ENCODE data around the gene MAGI2.

MAGI2 gene

GRCh38 chr7:78563191-78563590 is 890.3 kb downstream of the MAGI2 start:
- TF ChIP-seq CTCF (IDR thresholded peaks at IDR 0.05; ENCODE audit: low read depth, low read length, missing control alignments): no peak
- no peak overlapping the region for H3K4me3 ChIP-seq (ENCODE audit: low read depth, low read length)
- in situ Hi-C loops (cut with HindIII; ENCODE audit: low sequenced_read_pairs): no loop called here
- DNase-seq (ENCODE audit: low read depth): no peak

- no peak for DNase-seq (ENCODE audit: low read depth)
- H3K4me3 ChIP-seq (ENCODE audit: low read depth, low read length): no peak overlapping the region
- no peak for TF ChIP-seq CTCF (IDR thresholded peaks at IDR 0.05; ENCODE audit: low read depth, low read length, missing control alignments)
- in situ Hi-C loops (cut with HindIII; ENCODE audit: low sequenced_read_pairs): no loop called here
These were observed 891.3 kb downstream of the MAGI2 start for GRCh38 chr7:78562191-78562590.

- H3K4me3 ChIP-seq (ENCODE audit: low read depth, low read length): no peak overlapping the region
- in situ Hi-C loops (cut with HindIII; ENCODE audit: low sequenced_read_pairs): no loop called here
- TF ChIP-seq CTCF (IDR thresholded peaks at IDR 0.05; ENCODE audit: low read depth, low read length, missing control alignments): no peak
- no peak for DNase-seq (ENCODE audit: low read depth)
These were observed 894.9 kb downstream of the MAGI2 start for GRCh38 chr7:78558566-78558965.

GRCh38 chr7:78543976-78544375 is 909.5 kb downstream of the MAGI2 start:
- no peak for DNase-seq (ENCODE audit: low read depth)
- TF ChIP-seq CTCF (IDR thresholded peaks at IDR 0.05; ENCODE audit: low read depth, low read length, missing control alignments): no peak
- in situ Hi-C loops (cut with HindIII; ENCODE audit: low sequenced_read_pairs): no loop called here
- no peak overlapping the region for H3K4me3 ChIP-seq (ENCODE audit: low read depth, low read length)

- TF ChIP-seq CTCF (IDR thresholded peaks at IDR 0.05; ENCODE audit: low read depth, low read length, missing control alignments): no peak
- no peak overlapping the region for H3K4me3 ChIP-seq (ENCODE audit: low read depth, low read length)
- in situ Hi-C loops (cut with HindIII; ENCODE audit: low sequenced_read_pairs): no loop called here
- no peak for DNase-seq (ENCODE audit: low read depth)
These were observed 910.5 kb downstream of the MAGI2 start for GRCh38 chr7:78542981-78543380.

GRCh38 chr7:78542541-78542940 is 910.9 kb downstream of the MAGI2 start:
- in situ Hi-C loops (cut with HindIII; ENCODE audit: low sequenced_read_pairs): no loop called here
- no peak for TF ChIP-seq CTCF (IDR thresholded peaks at IDR 0.05; ENCODE audit: low read depth, low read length, missing control alignments)

GRCh38 chr7:78539825-78540224 is 913.6 kb downstream of the MAGI2 start:
- no peak overlapping the region for H3K4me3 ChIP-seq (ENCODE audit: low read depth, low read length)
- no peak for TF ChIP-seq CTCF (IDR thresholded peaks at IDR 0.05; ENCODE audit: low read depth, low read length, missing control alignments)
- no peak for DNase-seq (ENCODE audit: low read depth)
- in situ Hi-C loops (cut with HindIII; ENCODE audit: low sequenced_read_pairs): no loop called here

More at GRCh38 chr7:78542541-78542940, 910.9 kb downstream of the MAGI2 start:
- no peak overlapping the region for H3K4me3 ChIP-seq (ENCODE audit: low read depth, low read length)
- DNase-seq (ENCODE audit: low read depth): no peak

Data from astrocyte of the cerebellum (primary cell).